Hematopoietic multipotent progenitor cell treated with erythropoietin and hydrocortisone succinate and interleukin-3 and kit ligand, for 6 days (in vitro differentiated cells): ENCODE measurements around the gene CYP2R1.
A peak's percentile ranks its signal among the peaks of the same experiment; 100 is the strongest.

Experiments
- DNase-seq: peaks from one replicate; pipeline ENCODE4 v3.0.0-alpha.2; 2015

CYP2R1 gene, protein sequence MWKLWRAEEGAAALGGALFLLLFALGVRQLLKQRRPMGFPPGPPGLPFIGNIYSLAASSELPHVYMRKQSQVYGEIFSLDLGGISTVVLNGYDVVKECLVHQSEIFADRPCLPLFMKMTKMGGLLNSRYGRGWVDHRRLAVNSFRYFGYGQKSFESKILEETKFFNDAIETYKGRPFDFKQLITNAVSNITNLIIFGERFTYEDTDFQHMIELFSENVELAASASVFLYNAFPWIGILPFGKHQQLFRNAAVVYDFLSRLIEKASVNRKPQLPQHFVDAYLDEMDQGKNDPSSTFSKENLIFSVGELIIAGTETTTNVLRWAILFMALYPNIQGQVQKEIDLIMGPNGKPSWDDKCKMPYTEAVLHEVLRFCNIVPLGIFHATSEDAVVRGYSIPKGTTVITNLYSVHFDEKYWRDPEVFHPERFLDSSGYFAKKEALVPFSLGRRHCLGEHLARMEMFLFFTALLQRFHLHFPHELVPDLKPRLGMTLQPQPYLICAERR

DNA sequence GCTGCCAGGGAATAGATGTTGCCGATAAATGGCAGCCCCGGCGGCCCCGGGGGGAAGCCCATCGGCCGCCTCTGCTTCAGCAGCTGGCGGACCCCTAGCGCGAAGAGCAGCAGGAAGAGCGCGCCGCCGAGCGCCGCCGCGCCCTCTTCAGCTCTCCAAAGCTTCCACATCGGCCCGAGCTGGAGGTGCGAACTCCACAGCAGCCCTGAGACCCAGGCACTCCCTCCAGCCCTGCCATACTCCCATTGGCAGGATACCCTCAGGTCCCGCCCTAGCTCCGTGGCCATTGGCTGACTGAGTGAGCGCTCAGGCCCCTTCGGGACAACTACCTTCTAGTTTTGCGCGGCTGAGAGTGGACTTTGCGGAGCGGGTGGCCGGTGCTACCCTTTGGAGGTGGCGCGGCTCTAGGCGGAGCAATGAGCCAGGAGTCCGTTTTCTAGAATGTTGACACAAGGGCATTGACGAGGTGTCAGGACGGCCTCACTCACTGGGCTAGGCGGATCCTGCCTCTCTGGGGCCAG, at the start of gene CYP2R1:
Gene CYP2R1, minus strand, starts transcription at position 196 of the 521 bp plus-strand sequence. Its CDS starts 26 bp downstream, at position 170.
- DNase-seq: peak; percentile 97

DNA sequence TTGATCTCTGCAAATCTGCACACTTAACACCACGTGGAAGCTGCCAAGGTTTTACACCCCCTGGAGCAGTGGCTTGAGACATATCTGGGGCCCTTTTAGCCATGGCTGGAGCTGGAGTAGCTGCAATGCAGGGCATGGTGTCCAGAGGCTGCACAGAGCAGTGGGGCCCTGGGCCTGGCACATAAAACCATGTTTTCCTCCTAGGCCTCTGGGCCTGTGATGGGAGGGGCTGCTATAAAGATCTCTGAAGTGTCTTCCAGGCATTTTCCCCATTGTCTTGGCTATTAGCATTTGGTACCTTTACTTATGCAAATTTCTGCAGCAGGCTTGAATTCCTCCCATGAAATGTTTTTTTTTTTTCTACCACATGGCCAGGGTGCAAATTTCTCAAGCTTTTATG, 46.9 kb upstream of the CYP2R1 start:
- DNase-seq: no peak

DNA sequence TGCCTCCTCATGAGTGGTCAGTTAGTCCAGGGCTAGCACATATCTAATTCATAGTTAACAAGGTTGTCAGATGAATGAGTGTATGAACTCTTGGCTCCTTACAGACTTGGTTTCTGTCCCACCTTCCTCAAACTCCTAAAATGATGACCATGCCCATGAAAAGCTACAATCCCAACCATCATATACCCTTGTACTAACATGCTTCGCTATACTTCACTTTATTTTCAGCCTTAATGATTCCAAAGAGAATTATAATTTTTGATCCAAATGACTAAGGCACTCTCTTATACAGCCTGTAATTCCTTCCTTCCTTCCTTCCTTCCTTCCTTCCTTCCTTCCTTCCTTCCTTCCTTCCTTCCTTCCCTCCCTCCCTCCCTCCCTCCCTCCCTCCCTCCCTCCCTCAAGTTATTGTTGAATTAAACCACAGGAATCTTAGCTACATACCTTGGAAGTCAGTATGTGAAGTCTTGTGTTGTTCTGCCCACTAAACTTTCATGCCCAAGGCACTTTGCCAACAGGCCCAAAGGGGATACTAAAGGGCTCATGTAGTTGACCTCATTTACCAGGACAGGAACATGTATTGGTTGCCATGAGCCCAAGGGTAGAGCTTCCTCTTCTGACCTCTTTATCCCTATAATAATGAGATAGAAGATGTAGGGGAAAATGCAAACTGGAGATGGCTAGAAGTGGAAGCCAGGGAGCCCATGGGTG, 42.8 kb upstream of the CYP2R1 start:
- no peak for DNase-seq

DNA sequence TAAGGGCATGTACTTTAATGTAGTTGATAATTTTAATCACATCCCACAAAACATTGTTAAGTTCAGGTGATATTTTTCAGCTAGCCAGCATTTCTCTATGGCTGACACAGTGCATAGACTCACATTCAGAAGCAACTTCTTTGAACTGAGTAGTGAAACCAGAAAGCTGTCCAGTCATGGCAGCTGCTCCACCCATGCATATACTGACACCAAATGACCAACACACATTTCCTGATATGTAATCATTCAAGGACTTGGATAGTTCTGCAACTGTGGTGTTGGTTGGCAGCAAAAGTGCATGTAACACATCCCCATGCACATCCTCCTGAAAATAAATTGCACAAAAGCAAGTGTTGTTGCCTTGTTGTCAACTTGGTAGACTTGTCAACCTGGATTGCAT, 40.4 kb upstream of the CYP2R1 start:
- DNase-seq: no peak

DNA sequence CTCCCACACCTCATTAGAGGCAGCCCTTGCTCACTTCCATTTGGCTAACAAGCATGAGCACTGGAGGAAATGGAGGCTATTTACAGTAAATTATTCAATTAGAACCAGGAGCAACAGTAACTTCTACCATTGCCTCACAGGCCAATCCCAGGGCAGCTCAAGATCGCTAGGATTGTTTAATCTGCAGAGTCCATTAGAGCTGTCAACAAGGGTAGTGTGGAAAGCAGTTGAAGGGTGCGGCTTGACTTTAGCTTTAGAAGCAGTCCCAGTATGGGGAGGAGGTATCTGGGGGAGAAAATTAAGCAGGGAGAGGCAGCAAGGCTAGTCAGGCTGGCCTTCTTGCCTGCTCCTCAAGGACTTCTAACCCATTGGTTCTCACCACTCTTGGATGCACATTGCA, 38.3 kb upstream of the CYP2R1 start:
- DNase-seq: no peak

DNA sequence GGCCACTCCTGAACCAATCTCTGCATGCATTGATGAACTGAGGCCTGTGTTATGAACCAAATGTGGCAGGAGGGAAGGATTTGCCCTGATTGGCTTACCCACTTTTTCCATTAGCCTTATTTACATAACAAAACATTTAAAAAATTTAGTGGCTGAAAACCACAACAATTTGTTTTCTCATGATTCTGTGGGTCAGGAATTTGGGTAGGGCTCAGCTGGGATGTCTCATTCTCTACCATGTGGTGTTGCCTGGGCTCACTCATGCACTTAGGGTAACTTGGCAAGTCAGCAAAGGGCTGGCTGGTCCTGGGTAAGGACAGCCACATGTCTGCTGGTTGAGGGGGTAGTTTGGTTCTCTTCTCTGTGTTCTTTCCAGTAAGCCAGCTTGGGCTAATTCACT, 35.1 kb upstream of the CYP2R1 start:
- DNase-seq: no peak

DNA sequence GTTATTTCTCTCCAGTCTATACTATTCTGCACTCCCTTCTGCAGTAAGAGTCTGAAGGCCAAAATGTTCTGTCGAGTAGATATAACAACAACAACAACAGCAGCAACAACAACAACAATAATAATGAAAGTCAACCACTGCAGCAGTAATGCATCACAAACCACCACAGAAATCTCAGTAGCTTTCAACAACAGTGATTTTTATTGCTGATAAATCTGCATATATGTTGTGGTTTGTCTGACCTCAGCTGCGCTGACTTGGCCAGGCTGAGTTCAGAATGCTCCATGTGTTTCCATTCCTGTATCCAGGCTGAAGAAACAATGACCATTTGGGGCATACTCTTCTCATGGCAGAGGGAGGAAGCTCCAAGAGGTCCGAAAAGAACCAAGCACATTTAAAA, 32.3 kb upstream of the CYP2R1 start:
- no peak for DNase-seq

DNA sequence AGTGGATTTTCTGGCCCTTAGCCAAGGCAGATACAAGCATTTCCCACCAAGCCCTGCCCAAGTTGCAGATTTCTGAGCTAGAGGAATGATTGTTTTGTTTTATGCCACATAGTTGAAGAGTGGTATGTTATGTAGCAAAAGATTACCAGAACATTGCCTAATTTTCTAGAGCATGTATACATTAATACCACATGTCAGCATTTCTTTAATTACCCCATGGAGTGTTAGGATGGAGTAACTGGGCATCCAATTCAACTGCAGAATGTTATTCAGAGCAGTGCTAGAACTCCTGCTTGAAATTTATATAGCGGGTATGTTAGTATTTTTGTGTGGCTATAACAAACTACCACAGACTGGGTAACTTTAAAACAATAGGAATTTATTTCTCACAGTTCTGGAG, 24.4 kb upstream of the CYP2R1 start:
- DNase-seq: no peak

DNA sequence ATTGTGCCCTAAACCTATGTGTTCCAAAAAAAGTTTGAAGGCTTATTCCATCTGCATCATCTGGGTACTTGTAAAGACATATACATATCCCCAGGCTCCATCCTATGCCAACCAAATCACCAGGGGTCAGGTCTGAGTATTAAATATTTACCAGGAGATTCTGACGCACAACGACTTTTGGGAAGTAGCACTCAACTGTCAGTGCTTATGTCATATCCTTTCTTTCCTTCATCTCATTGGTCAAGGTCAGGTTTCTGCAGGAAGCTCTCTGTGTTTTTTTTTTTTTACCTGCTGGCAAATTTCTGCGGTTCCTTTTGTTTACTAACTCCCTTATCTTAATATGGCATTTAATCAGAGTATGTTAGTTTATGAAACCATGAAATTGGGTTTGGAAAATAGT, 22.5 kb upstream of the CYP2R1 start:
- no peak for DNase-seq

DNA sequence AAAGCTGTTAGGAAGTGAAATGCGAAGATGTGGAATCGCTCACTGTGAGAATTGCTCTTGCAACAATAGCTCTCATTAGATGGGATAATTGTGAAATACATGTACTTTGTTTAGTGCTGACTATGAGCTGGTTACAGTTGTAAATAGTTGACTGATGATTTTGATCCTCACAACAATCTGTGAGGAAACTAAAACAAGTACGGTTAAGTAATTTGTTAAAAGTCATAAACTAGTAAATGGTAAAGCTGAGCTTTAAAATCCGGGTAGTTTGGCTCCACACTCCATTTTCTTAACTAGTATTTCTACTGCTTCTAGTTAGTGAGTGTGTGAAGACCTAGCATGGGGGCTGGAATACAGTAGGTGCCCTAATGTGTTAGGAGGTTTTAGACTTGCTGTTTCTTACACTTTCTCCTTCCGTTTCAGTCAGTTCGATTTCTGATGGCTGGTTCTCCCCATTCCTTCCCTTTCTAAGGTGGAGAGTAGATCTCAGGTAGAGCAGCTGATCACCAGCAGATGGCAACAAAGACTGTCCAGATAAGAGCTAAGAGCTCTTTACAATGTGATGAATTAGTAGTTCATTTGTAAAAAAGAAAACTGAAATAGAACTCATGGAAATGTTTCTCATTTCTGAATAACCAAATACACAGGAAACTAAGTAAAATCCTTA, 16.3 kb upstream of the CYP2R1 start:
- peak; percentile 70 for DNase-seq

DNA sequence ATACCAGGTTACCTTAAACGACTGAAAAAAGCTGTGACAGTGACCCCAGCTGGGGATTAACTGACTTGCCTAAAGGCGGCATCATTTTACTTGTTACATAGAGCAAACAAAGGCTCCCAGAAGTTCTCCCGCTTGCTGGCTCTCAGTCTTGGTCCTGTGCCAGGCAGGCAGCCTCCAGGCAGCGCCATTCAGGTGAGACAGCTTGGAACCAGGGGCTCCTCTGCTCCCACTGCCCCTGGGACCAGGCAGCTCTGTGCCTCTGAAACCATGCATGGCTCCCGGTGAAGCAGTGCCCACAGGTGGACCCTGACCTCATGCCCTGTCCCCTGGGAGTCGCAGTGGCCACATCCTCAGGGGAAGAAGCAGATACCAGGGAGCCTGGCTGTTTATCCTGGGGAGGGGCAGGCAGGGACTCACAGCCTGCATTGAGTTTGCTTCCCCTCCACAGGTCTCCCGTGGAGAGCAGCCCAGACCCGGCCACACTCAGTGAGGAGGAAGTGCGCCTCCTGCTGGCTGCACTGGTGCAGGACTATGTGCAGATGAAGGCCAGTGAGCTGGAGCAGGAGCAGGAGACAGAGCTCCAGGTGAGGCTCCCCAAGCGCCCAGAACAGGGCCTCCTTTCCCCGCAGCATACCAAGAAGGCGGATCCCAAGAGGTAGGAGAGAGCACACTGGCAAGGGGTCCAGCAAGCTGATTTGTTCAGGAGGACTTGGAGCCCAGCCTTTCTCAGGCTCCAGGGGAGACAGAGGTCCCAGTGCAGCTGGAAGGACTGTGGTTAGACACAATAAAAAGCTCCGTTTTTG, 15.6 kb upstream of the CYP2R1 start:
- peak; percentile 87 for DNase-seq

DNA sequence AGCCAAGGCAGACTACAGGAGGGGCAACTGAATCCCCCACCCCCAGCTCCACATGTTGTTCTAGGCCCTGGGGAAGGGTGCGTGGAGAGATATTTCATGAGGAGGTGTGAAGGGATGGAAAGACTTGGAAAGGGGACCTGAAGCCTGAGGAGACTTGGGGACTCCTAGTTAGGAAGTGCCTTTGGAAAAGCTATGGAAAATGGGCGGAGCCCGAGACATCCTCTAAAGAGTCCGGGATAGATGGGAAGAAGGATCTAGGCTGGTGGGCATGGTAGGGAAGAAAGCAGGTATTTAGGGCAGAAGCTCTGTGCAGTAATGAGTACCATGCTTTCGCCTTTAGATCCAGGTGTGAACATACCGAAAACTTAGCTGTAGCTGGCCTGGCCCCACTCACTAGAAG, 15.0 kb upstream of the CYP2R1 start:
- DNase-seq: no peak

DNA sequence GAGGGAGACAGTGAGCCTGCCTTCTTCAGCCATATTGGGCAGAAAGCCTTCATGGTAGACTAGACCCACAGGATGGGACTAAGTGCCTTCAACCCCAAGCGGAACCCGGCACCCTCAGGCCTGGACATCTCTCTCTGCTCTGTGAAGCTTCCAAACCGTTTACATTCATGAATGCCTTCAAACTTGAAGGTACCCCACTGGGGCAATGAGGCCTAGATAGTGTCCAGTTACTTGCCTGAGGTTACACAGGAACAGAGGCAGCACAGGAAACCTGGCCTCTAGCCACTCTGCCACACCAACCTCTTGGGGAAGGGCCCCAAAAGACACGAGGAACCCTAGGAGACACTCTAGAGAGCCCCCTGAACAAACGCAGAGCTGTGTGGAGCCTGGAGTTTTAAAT, 14.5 kb upstream of the CYP2R1 start:
- peak; percentile 13 for DNase-seq

DNA sequence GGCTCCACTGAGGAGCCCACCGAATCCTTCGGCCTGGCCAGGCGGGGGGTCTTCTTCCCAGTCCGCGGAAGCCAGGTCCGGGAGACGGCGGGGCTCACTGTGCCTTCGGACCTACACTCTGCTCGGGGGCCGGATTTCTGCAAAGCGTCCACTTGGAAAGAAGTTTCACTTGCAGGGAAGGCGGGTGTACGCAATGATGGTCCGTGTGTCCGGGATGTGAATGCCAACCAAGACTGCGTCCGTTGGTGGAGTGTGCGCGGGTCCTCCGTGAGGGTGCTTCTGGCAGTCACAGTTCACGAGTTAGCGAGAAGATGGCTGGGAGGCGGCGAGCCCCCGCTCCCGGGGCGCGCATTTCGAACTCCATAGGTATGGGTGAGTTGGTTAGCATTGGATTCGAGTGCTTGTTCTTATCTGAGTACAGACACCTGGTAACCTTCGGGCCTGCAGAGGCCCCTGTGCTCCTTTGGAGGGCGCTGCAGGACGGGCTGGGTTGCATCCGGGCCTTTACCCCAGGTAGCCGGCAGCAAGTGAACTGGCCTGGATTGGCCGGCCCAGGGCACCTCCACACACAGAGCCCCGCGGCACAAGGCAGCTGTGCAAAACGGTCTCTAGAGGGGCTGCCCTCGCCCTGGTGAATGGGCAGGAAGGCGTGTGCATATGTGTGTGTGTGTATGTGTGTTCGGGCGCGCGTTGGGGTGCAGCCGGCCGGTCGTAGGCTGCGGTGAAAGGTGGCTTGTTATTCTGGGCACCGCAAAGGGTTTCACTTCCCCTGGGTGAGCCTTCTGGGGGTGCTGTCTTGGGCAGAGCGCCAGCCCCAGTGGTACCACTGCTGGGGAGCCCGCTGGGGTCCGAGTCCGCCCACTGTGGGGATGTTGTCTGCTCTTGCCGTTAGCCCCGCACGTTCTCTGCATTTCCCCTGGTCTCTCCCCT, 13.3 kb upstream of the CYP2R1 start:
- DNase-seq: peak; percentile 74

DNA sequence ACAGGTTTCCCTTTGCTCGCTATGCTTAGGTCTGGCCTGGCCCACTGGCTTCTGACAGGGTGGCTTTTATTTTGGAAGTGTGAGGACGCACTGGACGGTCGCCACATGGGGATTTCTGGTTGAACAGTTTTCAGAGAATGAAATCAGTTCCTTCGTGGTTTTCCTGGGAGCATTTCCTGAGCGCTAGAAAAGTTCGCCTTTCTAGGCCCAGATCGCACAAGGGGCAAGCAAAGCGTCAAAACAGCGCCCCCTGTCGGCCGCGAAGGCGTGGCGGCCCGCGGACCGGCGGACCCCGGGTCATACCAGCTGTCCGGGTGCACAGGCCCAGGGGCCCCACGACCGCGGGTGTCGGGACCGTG, 12.7 kb upstream of the CYP2R1 start:
- DNase-seq: peak; percentile 75

DNA sequence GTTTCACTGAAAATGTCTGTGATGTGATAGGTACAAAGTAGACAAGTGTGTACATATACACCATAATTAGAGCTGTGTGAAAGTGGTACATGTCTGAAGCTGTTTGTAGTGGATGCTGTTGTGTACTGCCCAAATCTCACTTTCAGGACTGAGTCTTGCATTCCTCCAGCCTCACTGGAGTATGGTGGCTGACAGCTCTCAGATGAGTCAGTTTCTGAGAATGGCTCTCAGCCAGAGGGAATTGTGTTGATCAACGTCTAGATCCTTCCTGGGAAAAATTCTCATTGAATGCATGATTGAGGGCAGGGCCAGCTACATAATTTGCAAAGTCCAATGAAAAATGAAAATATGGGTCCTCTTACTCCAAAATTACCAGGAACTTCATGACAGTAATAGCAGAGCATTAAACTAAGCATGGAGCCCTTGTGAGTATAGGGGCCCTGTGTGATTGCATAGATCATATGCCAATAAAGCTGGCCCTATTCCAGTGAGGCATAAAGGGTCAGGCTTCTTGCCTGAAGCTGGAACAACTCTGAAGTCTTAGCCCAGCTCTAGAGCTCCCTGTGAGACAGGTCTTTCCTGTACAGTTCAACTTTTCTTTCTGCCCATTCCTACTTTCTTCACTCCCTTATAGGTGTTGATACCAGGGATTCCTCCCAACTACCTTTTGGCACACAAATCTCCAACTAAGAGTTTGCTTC, 10.8 kb upstream of the CYP2R1 start:
- no peak for DNase-seq

DNA sequence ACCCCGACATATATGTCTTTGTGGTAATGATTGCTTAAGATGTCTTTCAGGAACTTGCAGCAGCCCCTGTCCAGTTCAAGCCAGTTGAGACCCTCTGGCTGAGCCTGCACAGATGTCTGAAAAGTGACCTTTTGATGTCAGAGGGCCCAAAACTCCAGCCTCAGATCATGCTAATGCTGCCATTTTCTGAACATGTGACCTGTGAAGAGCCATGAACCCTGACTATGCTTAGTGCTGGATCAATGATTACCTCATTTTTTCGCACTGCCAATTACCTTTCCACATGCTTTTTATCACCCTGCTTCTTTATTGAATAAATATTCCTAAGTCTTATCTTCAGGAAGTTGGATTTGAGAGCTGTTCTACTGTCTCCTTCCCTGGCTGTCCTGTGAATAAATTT, 6.9 kb upstream of the CYP2R1 start:
- no peak for DNase-seq

DNA sequence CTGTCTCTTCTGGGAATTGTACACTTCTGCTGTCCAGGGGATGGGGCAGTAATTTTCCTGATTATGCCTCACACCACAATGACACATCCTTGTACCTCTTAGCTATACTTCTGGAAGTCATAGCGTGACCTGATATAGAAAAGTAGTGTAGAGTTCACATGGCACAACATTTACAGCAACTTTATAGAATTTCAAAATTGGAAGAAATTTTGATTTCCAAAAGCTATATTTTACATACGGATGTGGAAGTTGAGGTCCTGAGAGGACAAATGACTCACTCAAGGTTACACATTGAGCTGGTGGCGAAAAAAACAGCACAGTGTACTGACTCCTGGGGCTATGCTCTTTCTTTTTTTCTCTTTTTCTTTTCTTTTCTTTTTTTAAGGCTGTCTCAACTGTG, 6.3 kb upstream of the CYP2R1 start:
- DNase-seq: no peak

DNA sequence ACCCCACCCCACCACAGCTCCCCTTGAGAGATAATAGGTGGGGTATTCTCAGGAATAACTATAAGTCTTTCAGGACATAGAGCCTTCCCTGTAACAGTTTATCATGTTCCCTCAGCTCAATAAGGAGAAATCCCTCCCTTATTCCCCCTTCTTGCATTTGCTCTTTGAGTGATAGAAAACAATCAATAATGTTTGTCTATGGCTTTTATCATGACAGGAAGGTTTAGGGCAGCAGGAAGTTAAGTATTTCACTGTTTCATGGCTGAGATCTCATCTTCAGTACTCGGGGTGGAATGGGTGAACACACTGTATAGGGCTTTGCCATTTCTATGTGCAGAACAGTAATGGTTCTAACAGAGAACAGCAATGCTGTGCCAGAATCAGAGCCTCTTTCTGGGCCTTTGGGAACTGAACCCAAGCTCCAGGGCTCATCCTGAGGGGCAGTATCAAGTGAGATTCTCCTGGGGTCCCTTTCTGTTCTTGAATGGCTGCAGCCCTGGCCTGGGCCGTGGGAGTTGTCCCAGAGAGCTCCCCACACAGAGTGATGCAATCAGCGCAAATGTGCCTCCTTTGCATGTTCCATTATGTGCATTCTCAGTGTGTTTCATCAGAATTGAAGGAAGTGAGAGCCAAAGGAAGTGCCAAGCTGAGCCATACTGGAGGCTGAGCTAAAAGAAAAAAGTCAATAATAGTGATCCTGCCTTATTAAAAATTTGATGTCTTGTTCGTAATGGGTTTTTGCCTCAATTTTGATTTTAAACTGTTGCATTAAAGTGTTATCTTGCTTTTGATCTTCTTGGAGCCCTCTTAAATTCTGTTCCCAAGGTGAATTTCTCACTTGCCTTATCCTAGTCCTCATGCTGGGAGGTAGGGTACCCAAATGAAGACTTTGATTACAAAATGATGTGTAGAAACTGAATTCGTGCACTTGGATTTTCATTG, 2.9 kb upstream of the CYP2R1 start:
- peak; percentile 45 for DNase-seq

DNA sequence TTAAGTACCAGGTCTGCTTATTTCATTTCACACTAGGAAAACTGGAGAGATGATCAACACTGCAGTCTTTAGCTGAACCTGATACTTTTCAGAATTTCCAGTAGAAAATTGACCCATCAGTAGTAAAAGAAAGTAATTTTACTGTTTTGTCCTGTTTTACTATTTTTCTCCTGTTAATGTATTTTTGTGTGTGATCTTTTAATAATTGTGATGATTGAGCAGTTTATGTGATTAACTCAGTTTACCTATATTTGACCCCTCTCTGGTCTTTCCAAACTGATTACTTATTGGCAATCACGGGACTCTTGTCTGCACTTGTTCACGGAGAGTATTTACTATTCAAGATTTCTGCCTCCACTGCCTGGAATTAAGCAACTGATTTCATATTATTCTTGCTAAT, 546 bp upstream of the CYP2R1 start:
- DNase-seq: no peak
